ENCODE data around the gene FBXW11. TPM values are rescaled to one million over a fixed set of nuclear protein-coding genes. Genes with fewer than 3 reads are reported as not detected.
A peak's percentile ranks its signal among the peaks of the same experiment; 100 is the strongest.

The FBXW11 gene
- total and polyA plus RNA-seq, 12 donors, result 6.8 to 89.0 (median 60.3) TPM

GRCh38 chr5:171966270-171966669 lies 40.2 kb downstream of the FBXW11 start:
- DNase-seq, result no peak
- Histone ChIP-seq H3K4me3 (no peak overlapping the region), H3K27ac (peak overlapping the region in 1 of 5 donors; percentile 19), H3K27me3 (no peaks in the 10 kb centered on the region), H3K36me3 (replicated peaks in 1 of 2) (no peaks in the 10 kb centered on the region), H3K4me1 (replicated peaks in 1 of 2) (peaks cover 11 to 28% of the 10 kb centered on the region in 2 donors), H3K9me3 (replicated peaks in 1 of 3) (no peaks in the 10 kb centered on the region)
- no peak for TF ChIP-seq POLR2A (IDR thresholded peaks at IDR 0.05)
- 31 to 68% (median 58%) methylated on average over 2 of the region's 2 CpGs for WGBS, 4 donors
- intact Hi-C loops (cut with DNase I), result no loop called here

- Histone ChIP-seq H3K27me3 (no peaks in the 10 kb centered on the region), H3K4me1 (replicated peaks in 1 of 2) (peaks cover 11 to 28% of the 10 kb centered on the region in 2 donors), H3K4me3 (no peak overlapping the region), H3K36me3 (replicated peaks in 1 of 2) (no peaks in the 10 kb centered on the region), H3K9me3 (replicated peaks in 1 of 3) (no peaks in the 10 kb centered on the region), H3K27ac (peak overlapping the region in 2 of 5 donors; percentile 1 to 19)
- 77 to 80% (median 78%) methylated on average over 6 of the region's 6 CpGs for WGBS, 4 donors
- intact Hi-C loops (cut with DNase I), result no loop called here
- no peak for DNase-seq
- TF ChIP-seq CTCF (IDR thresholded peaks at IDR 0.05) (no peak), POLR2A (IDR thresholded peaks at IDR 0.05) (no peak)
These were observed 40.7 kb downstream of the FBXW11 start for GRCh38 chr5:171965745-171966144.

- DNase-seq, result no peak
- Histone ChIP-seq H3K4me3 (no peak overlapping the region), H3K4me1 (replicated peaks in 1 of 2) (peaks cover 11 to 36% of the 10 kb centered on the region in 2 donors), H3K36me3 (replicated peaks in 1 of 2) (no peaks in the 10 kb centered on the region), H3K9me3 (replicated peaks in 1 of 3) (no peaks in the 10 kb centered on the region), H3K27ac (no peak overlapping the region), H3K27me3 (no peaks in the 10 kb centered on the region)
- WGBS, 4 donors, result 83 to 95% (median 90%) methylated on average over 2 of the region's 2 CpGs
- intact Hi-C loops (cut with DNase I), result no loop called here
- TF ChIP-seq CTCF (IDR thresholded peaks at IDR 0.05) (no peak), POLR2A (IDR thresholded peaks at IDR 0.05) (no peak)
These were observed 43.0 kb downstream of the FBXW11 start for GRCh38 chr5:171963416-171963815.

- no peak for TF ChIP-seq CTCF (IDR thresholded peaks at IDR 0.05)
- TF ChIP-seq POLR2A (IDR thresholded peaks at IDR 0.05), result no peak
- DNase-seq, result peak in 1 of 7 donors; percentile 40
- H3K4me3 ChIP-seq, result no peak overlapping the region
- no peaks in the 10 kb centered on the region for H3K27me3 ChIP-seq
- H3K9me3 ChIP-seq (replicated peaks in 1 of 3), result no peaks in the 10 kb centered on the region
- intact Hi-C loops (cut with DNase I), result no loop called here
- H3K4me1 ChIP-seq (replicated peaks in 1 of 2), result peaks cover 23 to 49% of the 10 kb centered on the region in 2 donors
- H3K27ac ChIP-seq, result no peak overlapping the region
- WGBS, 4 donors, result 65 to 84% (median 76%) methylated on average over 3 of the region's 3 CpGs
- no peaks in the 10 kb centered on the region for H3K36me3 ChIP-seq (replicated peaks in 1 of 2)
These were observed 45.3 kb downstream of the FBXW11 start for GRCh38 chr5:171961117-171961516.

GRCh38 chr5:171957591-171958251 lies 48.7 kb downstream of the FBXW11 start:
- intact Hi-C loops (cut with DNase I), result no loop called here
- DNase-seq, result peak; percentile 64 to 85 (median 80)
- no peaks in the 10 kb centered on the region for H3K27me3 ChIP-seq
- 48 to 52% (median 50%) methylated on average over 9 of the region's 9 CpGs for WGBS, 4 donors
- TF ChIP-seq POLR2A (IDR thresholded peaks at IDR 0.05) (peak in 1 of 2 donors; percentile 48), CTCF (IDR thresholded peaks at IDR 0.05) (no peak)
- peaks cover 46 to 69% of the 10 kb centered on the region in 2 donors for H3K4me1 ChIP-seq (replicated peaks in 1 of 2)
- no peaks in the 10 kb centered on the region for H3K36me3 ChIP-seq (replicated peaks in 1 of 2)
- peak overlapping the region in 4 of 5 donors; percentile 7 to 77 (median 57) for H3K27ac ChIP-seq
- H3K4me3 ChIP-seq, result no peak overlapping the region
- no peaks in the 10 kb centered on the region for H3K9me3 ChIP-seq (replicated peaks in 1 of 3)

All from adrenal gland (tissue), 12 donors.